ENCODE data around the gene ARID1B.
"Not testable (repeated sequence)": the region's sequence is repeated elsewhere in the genome, so short reads cannot be mapped to it uniquely, and the experiment has no call there.

Gene ARID1B

GRCh38 chr6:157021993-157022740, 245.0 kb downstream of the ARID1B start:
- DNase-seq (ENCODE audit: low read depth) = peak; percentile 95

- DNase-seq (ENCODE audit: low read depth) = peak; percentile 60
Observed at GRCh38 chr6:157023958-157024357, 246.8 kb downstream of the ARID1B start.

GRCh38 chr6:157024745-157025144, 247.6 kb downstream of the ARID1B start:
- DNase-seq (ENCODE audit: low read depth) = no peak

- DNase-seq (ENCODE audit: low read depth) = no peak
Observed at GRCh38 chr6:157025437-157025836, 248.3 kb downstream of the ARID1B start.

GRCh38 chr6:157029980-157030690, 253.0 kb downstream of the ARID1B start:
- no peak for DNase-seq (ENCODE audit: low read depth)

- DNase-seq (ENCODE audit: low read depth) = no peak
Observed at GRCh38 chr6:157030755-157031154, 253.6 kb downstream of the ARID1B start.

- no peak for DNase-seq (ENCODE audit: low read depth)
Observed at GRCh38 chr6:157032923-157033322, 255.7 kb downstream of the ARID1B start.

- no peak for DNase-seq (ENCODE audit: low read depth)
Observed at GRCh38 chr6:157033428-157034140, 256.4 kb downstream of the ARID1B start.

GRCh38 chr6:157034436-157035230, 257.5 kb downstream of the ARID1B start:
- DNase-seq (ENCODE audit: low read depth) = peak; percentile 51

GRCh38 chr6:157035546-157035945, 258.4 kb downstream of the ARID1B start:
- no peak for DNase-seq (ENCODE audit: low read depth)

GRCh38 chr6:157036245-157036711, 259.1 kb downstream of the ARID1B start:
- peak; percentile 73 for DNase-seq (ENCODE audit: low read depth)

- no peak for DNase-seq (ENCODE audit: low read depth)
Observed at GRCh38 chr6:157037165-157037564, 260.0 kb downstream of the ARID1B start.

GRCh38 chr6:157038610-157039009, 261.4 kb downstream of the ARID1B start:
- no peak for DNase-seq (ENCODE audit: low read depth)

GRCh38 chr6:157039639-157040038, 262.5 kb downstream of the ARID1B start:
- not testable (repeated sequence) for DNase-seq (ENCODE audit: low read depth)

- DNase-seq (ENCODE audit: low read depth) = no peak
Observed at GRCh38 chr6:157040191-157040590, 263.0 kb downstream of the ARID1B start.

GRCh38 chr6:157045831-157046454, 268.8 kb downstream of the ARID1B start:
- peak; percentile 52 for DNase-seq (ENCODE audit: low read depth)

- DNase-seq (ENCODE audit: low read depth) = peak; percentile 34
Observed at GRCh38 chr6:157046776-157047175, 269.6 kb downstream of the ARID1B start.

GRCh38 chr6:157047328-157047727, 270.1 kb downstream of the ARID1B start:
- DNase-seq (ENCODE audit: low read depth) = no peak

GRCh38 chr6:157047951-157048350, 270.8 kb downstream of the ARID1B start:
- peak; percentile 71 for DNase-seq (ENCODE audit: low read depth)

GRCh38 chr6:157049133-157049532, 272.0 kb downstream of the ARID1B start:
- no peak for DNase-seq (ENCODE audit: low read depth)

- DNase-seq (ENCODE audit: low read depth) = no peak
Observed at GRCh38 chr6:157050537-157051265, 273.5 kb downstream of the ARID1B start.

All from fibroblast of gingiva (primary cell).